ENCODE measurements around the gene GEMIN7. TPM values are rescaled to one million over a fixed set of nuclear protein-coding genes. Genes with fewer than 3 reads are reported as not detected.
A peak's percentile ranks its signal among the peaks of the same experiment; 100 is the strongest.

The GEMIN7 gene
- total and polyA plus RNA-seq, 2 experiments from 2014 or later = 48.8 to 69.0 TPM

DNA sequence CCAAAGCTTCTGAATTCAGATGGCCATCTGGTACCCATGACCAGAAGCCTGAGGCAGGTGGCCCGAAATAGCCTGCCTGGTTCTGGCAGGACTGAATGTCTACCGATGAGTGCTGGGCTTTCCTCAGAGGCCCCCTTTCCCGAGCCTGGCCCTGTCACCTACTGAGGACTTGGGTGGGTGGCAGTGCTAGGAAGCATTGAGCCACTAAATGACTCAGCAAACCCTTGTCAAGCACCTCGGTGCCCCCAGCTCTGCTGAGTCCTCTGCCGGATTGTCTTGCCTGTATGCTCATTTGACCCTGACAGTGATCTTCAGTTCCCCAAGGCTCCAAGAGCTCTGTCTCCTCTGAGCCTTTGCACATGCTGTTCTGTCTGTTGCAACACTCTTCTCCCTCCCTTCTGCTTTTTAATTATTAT lies 31.8 kb downstream of the GEMIN7 start:
- H4K20me1 ChIP-seq (ENCODE audit: insufficient read depth, poor library complexity, severe bottlenecking) = peaks cover 40% of the 10 kb centered on the region

DNA sequence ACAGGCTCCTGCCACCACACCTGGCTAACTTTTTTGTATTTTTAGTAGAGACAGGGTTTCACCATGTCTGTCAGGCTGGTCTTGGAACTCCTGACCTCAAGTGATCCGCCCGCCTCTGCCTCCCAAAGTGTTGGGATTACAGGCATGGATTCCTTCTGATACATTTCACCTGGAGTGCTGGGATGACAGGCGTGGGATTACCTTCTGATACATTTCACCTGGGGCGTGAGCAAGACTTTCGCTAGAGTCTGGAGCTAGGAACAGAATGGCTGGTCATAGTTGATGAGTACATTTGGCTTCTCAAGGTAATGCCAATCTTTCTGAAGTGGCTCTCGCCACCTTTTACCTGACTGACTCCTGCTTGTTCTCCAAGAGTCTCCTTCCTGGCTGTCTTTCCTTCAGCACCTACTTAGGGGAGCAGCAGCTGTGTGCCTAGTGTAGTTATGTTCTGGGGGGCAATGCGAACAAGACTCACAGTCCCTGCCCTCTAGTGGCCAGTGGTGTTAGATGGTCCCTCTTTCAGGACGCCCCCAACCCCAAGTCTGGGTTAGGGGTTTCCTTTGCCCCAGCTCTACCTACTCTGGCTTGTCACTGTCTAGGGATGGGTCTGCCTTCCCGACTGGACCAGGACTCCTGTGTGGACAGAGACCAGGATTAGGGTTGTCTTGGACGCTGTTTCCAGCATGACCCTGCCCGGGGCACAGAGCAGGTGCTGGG lies 33.2 kb downstream of the GEMIN7 start:
- Histone ChIP-seq H3K4me2 (peak overlapping the region; percentile 72), H3K27ac (peak overlapping the region; percentile 94), H3K4me3 (no peak overlapping the region), H2AFZ (no peak overlapping the region), H3K27me3 (no peaks in the 10 kb centered on the region), H3K4me1 (ENCODE audit: insufficient read depth) (peaks cover 24% of the 10 kb centered on the region), H3K36me3 (replicated peaks; ENCODE audit: insufficient read depth, low read depth) (no peaks in the 10 kb centered on the region), H4K20me1 (ENCODE audit: insufficient read depth, poor library complexity, severe bottlenecking) (peaks cover 48% of the 10 kb centered on the region), H3K9me3 (ENCODE audit: low read depth) (no peaks in the 10 kb centered on the region), H3K9me2 (replicated peaks; ENCODE audit: insufficient read depth) (no peaks in the 10 kb centered on the region), H3K79me2 (peaks cover 100% of the 10 kb centered on the region)
- no peak for DNase-seq (ENCODE audit: low spot score)
- TF ChIP-seq, protein P1, sequence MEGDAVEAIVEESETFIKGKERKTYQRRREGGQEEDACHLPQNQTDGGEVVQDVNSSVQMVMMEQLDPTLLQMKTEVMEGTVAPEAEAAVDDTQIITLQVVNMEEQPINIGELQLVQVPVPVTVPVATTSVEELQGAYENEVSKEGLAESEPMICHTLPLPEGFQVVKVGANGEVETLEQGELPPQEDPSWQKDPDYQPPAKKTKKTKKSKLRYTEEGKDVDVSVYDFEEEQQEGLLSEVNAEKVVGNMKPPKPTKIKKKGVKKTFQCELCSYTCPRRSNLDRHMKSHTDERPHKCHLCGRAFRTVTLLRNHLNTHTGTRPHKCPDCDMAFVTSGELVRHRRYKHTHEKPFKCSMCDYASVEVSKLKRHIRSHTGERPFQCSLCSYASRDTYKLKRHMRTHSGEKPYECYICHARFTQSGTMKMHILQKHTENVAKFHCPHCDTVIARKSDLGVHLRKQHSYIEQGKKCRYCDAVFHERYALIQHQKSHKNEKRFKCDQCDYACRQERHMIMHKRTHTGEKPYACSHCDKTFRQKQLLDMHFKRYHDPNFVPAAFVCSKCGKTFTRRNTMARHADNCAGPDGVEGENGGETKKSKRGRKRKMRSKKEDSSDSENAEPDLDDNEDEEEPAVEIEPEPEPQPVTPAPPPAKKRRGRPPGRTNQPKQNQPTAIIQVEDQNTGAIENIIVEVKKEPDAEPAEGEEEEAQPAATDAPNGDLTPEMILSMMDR (IDR thresholded peaks at IDR 0.05; ENCODE audit: poor library complexity) = no peak
- TF ChIP-seq EZH2phosphoT487 (IDR thresholded peaks at IDR 0.05; ENCODE audit: low read depth, severe bottlenecking, unreplicated experiment) (no peak), EZH2 (IDR thresholded peaks at IDR 0.05; ENCODE audit: borderline replicate concordance) (no peak)
- 92% methylated on average over 11 of the region's 11 CpGs for WGBS (ENCODE audit: low lambda C conversion rate, missing lambda C conversion rate)

More for the DNA sequence above, 31.8 kb downstream of the GEMIN7 start:
- Histone ChIP-seq H3K36me3 (replicated peaks; ENCODE audit: insufficient read depth, low read depth) (no peaks in the 10 kb centered on the region), H3K79me2 (peaks cover 99% of the 10 kb centered on the region), H3K9me3 (ENCODE audit: low read depth) (no peaks in the 10 kb centered on the region), H3K27me3 (no peaks in the 10 kb centered on the region), H3K4me2 (no peak overlapping the region), H3K4me3 (no peak overlapping the region), H3K27ac (no peak overlapping the region), H3K9me2 (replicated peaks; ENCODE audit: insufficient read depth) (no peaks in the 10 kb centered on the region), H2AFZ (no peak overlapping the region), H3K4me1 (ENCODE audit: insufficient read depth) (peaks cover 20% of the 10 kb centered on the region)
- TF ChIP-seq EZH2phosphoT487 (IDR thresholded peaks at IDR 0.05; ENCODE audit: low read depth, severe bottlenecking, unreplicated experiment) (no peak), EZH2 (IDR thresholded peaks at IDR 0.05; ENCODE audit: borderline replicate concordance) (no peak)
- TF ChIP-seq, protein P1 (IDR thresholded peaks at IDR 0.05; ENCODE audit: poor library complexity) = no peak
- 88% methylated on average over 5 of the region's 5 CpGs for WGBS (ENCODE audit: low lambda C conversion rate, missing lambda C conversion rate)
- no peak for DNase-seq (ENCODE audit: low spot score)

DNA sequence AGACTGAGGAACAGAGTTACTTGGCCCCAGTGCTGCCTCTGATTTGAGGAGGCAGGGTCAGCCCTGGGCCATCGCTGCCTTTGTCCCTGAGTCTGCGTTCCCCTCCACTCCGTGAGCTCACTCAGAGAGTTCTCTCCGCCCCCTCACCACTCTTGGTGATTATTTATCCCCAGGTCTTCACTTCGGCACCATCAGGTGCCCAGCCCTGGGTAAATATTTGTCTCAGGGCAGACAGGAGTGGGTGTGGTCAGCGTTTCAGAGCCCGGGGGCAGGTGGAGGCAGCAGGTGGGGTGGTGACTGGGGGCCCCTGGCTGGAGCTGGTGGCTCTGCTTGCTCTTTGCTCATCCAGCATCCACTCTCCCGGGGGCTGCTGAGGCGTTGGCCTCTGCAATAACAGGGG lies 34.6 kb downstream of the GEMIN7 start:
- Histone ChIP-seq H3K36me3 (replicated peaks; ENCODE audit: insufficient read depth, low read depth) (no peaks in the 10 kb centered on the region), H3K4me3 (no peak overlapping the region)

More for the DNA sequence above, 34.6 kb downstream of the GEMIN7 start:
- DNase-seq (ENCODE audit: low spot score) = peak; percentile 82
- no peak overlapping the region for H2AFZ ChIP-seq
- no peaks in the 10 kb centered on the region for H3K9me3 ChIP-seq (ENCODE audit: low read depth)
- peak overlapping the region; percentile 94 for H3K27ac ChIP-seq
- H4K20me1 ChIP-seq (ENCODE audit: insufficient read depth, poor library complexity, severe bottlenecking) = peaks cover 53% of the 10 kb centered on the region
- TF ChIP-seq EZH2phosphoT487 (IDR thresholded peaks at IDR 0.05; ENCODE audit: low read depth, severe bottlenecking, unreplicated experiment) (no peak), EZH2 (IDR thresholded peaks at IDR 0.05; ENCODE audit: borderline replicate concordance) (no peak)
- TF ChIP-seq, protein P1 (IDR thresholded peaks at IDR 0.05; ENCODE audit: poor library complexity) = no peak
- H3K79me2 ChIP-seq = peaks cover 100% of the 10 kb centered on the region
- H3K4me1 ChIP-seq (ENCODE audit: insufficient read depth) = peaks cover 30% of the 10 kb centered on the region
- no peaks in the 10 kb centered on the region for H3K9me2 ChIP-seq (replicated peaks; ENCODE audit: insufficient read depth)
- WGBS (ENCODE audit: low lambda C conversion rate, missing lambda C conversion rate) = 47% methylated on average over 8 of the region's 9 CpGs
- H3K4me2 ChIP-seq = peak overlapping the region; percentile 72
- no peaks in the 10 kb centered on the region for H3K27me3 ChIP-seq
